ENCODE measurements around the gene FNDC5. TPM values are rescaled to one million over a fixed set of nuclear protein-coding genes. Genes with fewer than 3 reads are reported as not detected.

Gene FNDC5
- total and polyA plus RNA-seq, 2 of the 13 experiments (the other 11 are each of a cell fraction or from before 2014, with no cell fraction given) = 1.4 to 3.1 TPM

DNA sequence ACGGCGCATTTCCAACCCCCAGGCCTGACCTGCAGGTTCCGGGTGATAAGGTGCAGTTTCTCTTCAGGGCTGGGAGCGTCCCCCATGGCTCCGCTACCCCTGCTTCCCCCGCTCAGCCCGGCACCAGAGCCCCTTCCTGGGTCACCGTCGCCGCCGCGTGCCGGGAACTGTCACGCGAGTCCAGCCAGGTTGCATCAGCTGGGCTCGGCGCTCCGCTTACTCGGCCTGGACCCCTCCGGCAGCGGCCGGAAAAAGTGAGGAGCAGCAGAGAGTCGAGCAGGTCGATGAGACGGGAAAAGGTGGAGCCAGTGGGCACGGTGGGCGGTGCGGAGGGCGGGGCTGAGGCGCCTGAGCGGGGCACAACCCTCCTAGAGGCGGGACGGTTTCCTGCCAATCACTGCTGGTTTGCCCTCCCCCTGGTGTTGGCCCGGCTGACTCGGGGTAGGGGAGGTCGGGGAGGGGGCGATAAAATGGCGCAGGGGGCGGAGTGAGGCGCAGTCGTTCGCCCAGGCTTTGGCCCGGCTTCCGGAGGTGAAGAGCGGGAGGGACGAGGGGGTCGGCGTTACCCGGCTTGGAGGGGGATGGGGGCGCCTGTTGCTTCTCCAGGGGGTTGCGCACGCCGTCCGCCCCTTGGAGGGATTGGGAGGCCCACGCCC lies 53.4 kb downstream of the FNDC5 start, which contains the start of the genes S100PBP and YARS1 (continued):
- peak; percentile 96 for TF ChIP-seq IKZF5 (CRISPR knock-in tag; IDR thresholded peaks at IDR 0.05)
- TF ChIP-seq NCOA2 (CRISPR knock-in tag; IDR thresholded peaks at IDR 0.05) = peak; percentile 79
- peak; percentile 98 for TF ChIP-seq SRF (IDR thresholded peaks at IDR 0.05; ENCODE audit: low read depth, low read length)
- TF ChIP-seq PCBP2 (optimal IDR thresholded peaks at IDR 0.05; ENCODE audit: low read depth, low read length, poor library complexity, severe bottlenecking) = no peak
- TF ChIP-seq ZNF276 (CRISPR knock-in tag; IDR thresholded peaks at IDR 0.05; ENCODE audit: low read depth) = peak; percentile 86
- TF ChIP-seq ZNF136 (CRISPR knock-in tag; IDR thresholded peaks at IDR 0.05; ENCODE audit: low read depth) = peak; percentile 96
- peak; percentile 96 for TF ChIP-seq GABPB1 (CRISPR knock-in tag; IDR thresholded peaks at IDR 0.05)
- TF ChIP-seq, protein P1, sequence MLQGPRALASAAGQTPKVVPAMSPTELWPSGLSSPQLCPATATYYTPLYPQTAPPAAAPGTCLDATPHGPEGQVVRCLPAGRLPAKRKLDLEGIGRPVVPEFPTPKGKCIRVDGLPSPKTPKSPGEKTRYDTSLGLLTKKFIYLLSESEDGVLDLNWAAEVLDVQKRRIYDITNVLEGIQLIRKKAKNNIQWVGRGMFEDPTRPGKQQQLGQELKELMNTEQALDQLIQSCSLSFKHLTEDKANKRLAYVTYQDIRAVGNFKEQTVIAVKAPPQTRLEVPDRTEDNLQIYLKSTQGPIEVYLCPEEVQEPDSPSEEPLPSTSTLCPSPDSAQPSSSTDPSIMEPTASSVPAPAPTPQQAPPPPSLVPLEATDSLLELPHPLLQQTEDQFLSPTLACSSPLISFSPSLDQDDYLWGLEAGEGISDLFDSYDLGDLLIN (CRISPR knock-in tag; IDR thresholded peaks at IDR 0.05; ENCODE audit: borderline replicate concordance) = 0 out of 2 replicates have a peak, but pooled peaks have one; percentile 29
- 0 out of 2 replicates have a peak, but pooled peaks have one; percentile 86 for TF ChIP-seq ZNF879 (CRISPR knock-in tag; IDR thresholded peaks at IDR 0.05)
- TF ChIP-seq ZNF850 (CRISPR knock-in tag; conservative IDR thresholded peaks at IDR 0.05) = no peak
- TF ChIP-seq MAFG (CRISPR knock-in tag; IDR thresholded peaks at IDR 0.05) = no peak
- 0 out of 2 replicates have a peak, but pooled peaks have one; percentile 37 for TF ChIP-seq ZNF34 (CRISPR knock-in tag; IDR thresholded peaks at IDR 0.05; ENCODE audit: borderline replicate concordance)
- TF ChIP-seq, protein P2, sequence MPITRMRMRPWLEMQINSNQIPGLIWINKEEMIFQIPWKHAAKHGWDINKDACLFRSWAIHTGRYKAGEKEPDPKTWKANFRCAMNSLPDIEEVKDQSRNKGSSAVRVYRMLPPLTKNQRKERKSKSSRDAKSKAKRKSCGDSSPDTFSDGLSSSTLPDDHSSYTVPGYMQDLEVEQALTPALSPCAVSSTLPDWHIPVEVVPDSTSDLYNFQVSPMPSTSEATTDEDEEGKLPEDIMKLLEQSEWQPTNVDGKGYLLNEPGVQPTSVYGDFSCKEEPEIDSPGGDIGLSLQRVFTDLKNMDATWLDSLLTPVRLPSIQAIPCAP (CRISPR knock-in tag; IDR thresholded peaks at IDR 0.05; ENCODE audit: low read depth) = peak; percentile 83; the same call in 1 of the 2 replicates
- TF ChIP-seq GABPA (IDR thresholded peaks at IDR 0.05; ENCODE audit: low read depth, low read length) = peak; percentile 77
- peak; percentile 93 for TF ChIP-seq GABPA (CRISPR knock-in tag; IDR thresholded peaks at IDR 0.05; ENCODE audit: low read depth)
- TF ChIP-seq ZNF558 (CRISPR knock-in tag; IDR thresholded peaks at IDR 0.05; ENCODE audit: borderline replicate concordance) = peak; percentile 77; the same call in 1 of the 2 replicates
- TF ChIP-seq, protein P3, sequence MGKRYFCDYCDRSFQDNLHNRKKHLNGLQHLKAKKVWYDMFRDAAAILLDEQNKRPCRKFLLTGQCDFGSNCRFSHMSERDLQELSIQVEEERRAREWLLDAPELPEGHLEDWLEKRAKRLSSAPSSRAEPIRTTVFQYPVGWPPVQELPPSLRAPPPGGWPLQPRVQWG (CRISPR knock-in tag; IDR thresholded peaks at IDR 0.05; ENCODE audit: borderline replicate concordance, low read depth) = no peak
- no peak for TF ChIP-seq ZNF496 (CRISPR knock-in tag; IDR thresholded peaks at IDR 0.05; ENCODE audit: insufficient replicate concordance)
- TF ChIP-seq, protein P4, sequence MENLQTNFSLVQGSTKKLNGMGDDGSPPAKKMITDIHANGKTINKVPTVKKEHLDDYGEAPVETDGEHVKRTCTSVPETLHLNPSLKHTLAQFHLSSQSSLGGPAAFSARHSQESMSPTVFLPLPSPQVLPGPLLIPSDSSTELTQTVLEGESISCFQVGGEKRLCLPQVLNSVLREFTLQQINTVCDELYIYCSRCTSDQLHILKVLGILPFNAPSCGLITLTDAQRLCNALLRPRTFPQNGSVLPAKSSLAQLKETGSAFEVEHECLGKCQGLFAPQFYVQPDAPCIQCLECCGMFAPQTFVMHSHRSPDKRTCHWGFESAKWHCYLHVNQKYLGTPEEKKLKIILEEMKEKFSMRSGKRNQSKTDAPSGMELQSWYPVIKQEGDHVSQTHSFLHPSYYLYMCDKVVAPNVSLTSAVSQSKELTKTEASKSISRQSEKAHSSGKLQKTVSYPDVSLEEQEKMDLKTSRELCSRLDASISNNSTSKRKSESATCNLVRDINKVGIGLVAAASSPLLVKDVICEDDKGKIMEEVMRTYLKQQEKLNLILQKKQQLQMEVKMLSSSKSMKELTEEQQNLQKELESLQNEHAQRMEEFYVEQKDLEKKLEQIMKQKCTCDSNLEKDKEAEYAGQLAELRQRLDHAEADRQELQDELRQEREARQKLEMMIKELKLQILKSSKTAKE (CRISPR knock-in tag; IDR thresholded peaks at IDR 0.05; ENCODE audit: borderline replicate concordance) = peak; percentile 77
